SK-N-SH treated with all-trans-retinoic acid at 6 μM for 48 hours (cell line): ENCODE measurements around the gene DOCK1.

Source experiments
- CSDC2 ChIP-seq: fragments of 250-450 bp; sonication (Bioruptor Pico); IDR thresholded peaks from 2 replicates; pipeline ENCODE4 v1.5.0; 2020; ENCODE audit warnings: mild to moderate bottlenecking, moderate library complexity
- ESRRG ChIP-seq: fragments of 250-450 bp; sonication (Bioruptor Pico); IDR thresholded peaks from 2 replicates; pipeline ENCODE4 v1.6.1; 2021; ENCODE audit warnings: mild to moderate bottlenecking
- GLIS3 ChIP-seq: fragments of 250-450 bp; sonication (Bioruptor Pico); IDR thresholded peaks from 2 replicates; pipeline ENCODE4 v1.5.0; 2020; ENCODE audit warnings: mild to moderate bottlenecking, moderate library complexity
- ISL1 ChIP-seq: fragments of 250-450 bp; sonication (Bioruptor Pico); IDR thresholded peaks from 2 replicates; pipeline ENCODE4 v2.1.2; 2022; ENCODE audit warnings: mild to moderate bottlenecking, moderate library complexity
- OSR1 ChIP-seq: fragments of 250-450 bp; sonication (Bioruptor Pico); IDR thresholded peaks from 2 replicates; pipeline ENCODE4 v1.8.0; 2022; ENCODE audit warnings: moderate library complexity, mild to moderate bottlenecking, inconsistent platforms
- PPARA ChIP-seq: fragments of 250-450 bp; sonication (Bioruptor Pico); IDR thresholded peaks from 2 replicates; pipeline ENCODE4 v1.5.0; 2020; ENCODE audit warnings: mild to moderate bottlenecking, borderline replicate concordance
- RARB ChIP-seq: fragments of 250-450 bp; sonication (Bioruptor Pico); IDR thresholded peaks from 2 replicates; pipeline ENCODE4 v1.8.0; 2021; ENCODE audit warnings: mild to moderate bottlenecking, moderate library complexity
- TCF4 ChIP-seq: fragments of 250-450 bp; sonication (Bioruptor Pico); IDR thresholded peaks from 2 replicates; pipeline ENCODE4 v1.8.0; 2021; ENCODE audit warnings: mild to moderate bottlenecking, moderate library complexity, borderline replicate concordance
- ZFP3 ChIP-seq: fragments of 250-450 bp; sonication (Bioruptor Pico); IDR thresholded peaks from 2 replicates; pipeline ENCODE4 v1.5.0; 2020; ENCODE audit warnings: mild to moderate bottlenecking, moderate library complexity
- ZFP30 ChIP-seq: fragments of 450-650 bp; formaldehyde crosslinking; IDR thresholded peaks from 2 replicates; pipeline ENCODE4 v1.5.0; 2022; ENCODE audit warnings: mild to moderate bottlenecking, moderate library complexity
- ZNF70 ChIP-seq: fragments of 450-650 bp; formaldehyde crosslinking; IDR thresholded peaks from 2 replicates; pipeline ENCODE4 v1.5.0; 2020; ENCODE audit warnings: mild to moderate bottlenecking, moderate library complexity
- TF ChIP-seq, protein P1 (sequence below): fragments of 250-450 bp; sonication (Bioruptor Pico); IDR thresholded peaks from 2 replicates; pipeline ENCODE4 v1.8.0; 2020; ENCODE audit warnings: mild to moderate bottlenecking, moderate library complexity, borderline replicate concordance
- TF ChIP-seq, protein P2 (sequence below): fragments of 250-450 bp; sonication (Bioruptor Pico); IDR thresholded peaks from 2 replicates; pipeline ENCODE4 v1.8.0; 2021; ENCODE audit warnings: low read depth, mild to moderate bottlenecking, moderate library complexity, borderline replicate concordance

DNA sequence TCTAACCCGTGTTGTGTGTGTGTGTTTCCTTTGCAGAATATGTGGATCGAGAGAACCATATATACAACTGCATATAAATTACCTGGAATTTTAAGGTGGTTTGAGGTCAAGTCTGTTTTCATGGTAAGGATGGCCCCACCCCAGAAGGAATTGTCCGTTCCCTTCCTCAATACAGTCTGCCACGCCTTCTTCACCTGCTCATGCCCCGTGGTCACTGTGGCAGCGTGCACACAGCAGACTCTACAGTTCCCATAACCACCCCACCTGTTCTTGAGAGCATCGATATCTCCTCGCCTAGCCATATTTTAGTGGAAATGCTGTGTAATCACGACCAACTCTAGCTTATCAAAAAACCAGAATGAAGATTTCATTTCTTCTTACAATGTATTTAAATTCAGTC lies 509.9 kb downstream of the DOCK1 start:
- TF ChIP-seq, protein P1, sequence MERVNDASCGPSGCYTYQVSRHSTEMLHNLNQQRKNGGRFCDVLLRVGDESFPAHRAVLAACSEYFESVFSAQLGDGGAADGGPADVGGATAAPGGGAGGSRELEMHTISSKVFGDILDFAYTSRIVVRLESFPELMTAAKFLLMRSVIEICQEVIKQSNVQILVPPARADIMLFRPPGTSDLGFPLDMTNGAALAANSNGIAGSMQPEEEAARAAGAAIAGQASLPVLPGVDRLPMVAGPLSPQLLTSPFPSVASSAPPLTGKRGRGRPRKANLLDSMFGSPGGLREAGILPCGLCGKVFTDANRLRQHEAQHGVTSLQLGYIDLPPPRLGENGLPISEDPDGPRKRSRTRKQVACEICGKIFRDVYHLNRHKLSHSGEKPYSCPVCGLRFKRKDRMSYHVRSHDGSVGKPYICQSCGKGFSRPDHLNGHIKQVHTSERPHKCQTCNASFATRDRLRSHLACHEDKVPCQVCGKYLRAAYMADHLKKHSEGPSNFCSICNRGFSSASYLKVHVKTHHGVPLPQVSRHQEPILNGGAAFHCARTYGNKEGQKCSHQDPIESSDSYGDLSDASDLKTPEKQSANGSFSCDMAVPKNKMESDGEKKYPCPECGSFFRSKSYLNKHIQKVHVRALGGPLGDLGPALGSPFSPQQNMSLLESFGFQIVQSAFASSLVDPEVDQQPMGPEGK (CRISPR knock-in tag), result no peak
- TF ChIP-seq ZNF70 (CRISPR knock-in tag) (no peak), ESRRG (no peak), GLIS3 (CRISPR knock-in tag) (no peak), ZFP3 (CRISPR knock-in tag) (no peak), TCF4 (CRISPR knock-in tag) (no peak), ISL1 (no peak), OSR1 (CRISPR knock-in tag) (no peak), RARB (no peak), ZFP30 (CRISPR knock-in tag) (no peak), PPARA (CRISPR knock-in tag) (no peak), CSDC2 (CRISPR knock-in tag) (no peak)
- TF ChIP-seq, protein P2, sequence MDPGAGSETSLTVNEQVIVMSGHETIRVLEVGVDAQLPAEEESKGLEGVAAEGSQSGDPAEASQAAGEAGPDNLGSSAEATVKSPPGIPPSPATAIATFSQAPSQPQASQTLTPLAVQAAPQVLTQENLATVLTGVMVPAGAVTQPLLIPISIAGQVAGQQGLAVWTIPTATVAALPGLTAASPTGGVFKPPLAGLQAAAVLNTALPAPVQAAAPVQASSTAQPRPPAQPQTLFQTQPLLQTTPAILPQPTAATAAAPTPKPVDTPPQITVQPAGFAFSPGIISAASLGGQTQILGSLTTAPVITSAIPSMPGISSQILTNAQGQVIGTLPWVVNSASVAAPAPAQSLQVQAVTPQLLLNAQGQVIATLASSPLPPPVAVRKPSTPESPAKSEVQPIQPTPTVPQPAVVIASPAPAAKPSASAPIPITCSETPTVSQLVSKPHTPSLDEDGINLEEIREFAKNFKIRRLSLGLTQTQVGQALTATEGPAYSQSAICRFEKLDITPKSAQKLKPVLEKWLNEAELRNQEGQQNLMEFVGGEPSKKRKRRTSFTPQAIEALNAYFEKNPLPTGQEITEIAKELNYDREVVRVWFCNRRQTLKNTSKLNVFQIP, result no peak
